H4 (cell line): ENCODE measurements around the gene DNMT3L. TPM values are rescaled to one million over a fixed set of nuclear protein-coding genes. Genes with fewer than 3 reads are reported as not detected.
A peak's percentile ranks its signal among the peaks of the same experiment; 100 is the strongest.
"Not testable (repeated sequence)": the region's sequence is repeated elsewhere in the genome, so short reads cannot be mapped to it uniquely, and the experiment has no call there.

Experiments
- DNase-seq: peaks from one replicate; pipeline ENCODE4 v3.0.0-alpha.2; 2015; ENCODE audit warnings: low spot score
- total RNA-seq: library from RNA; depleted of rRNA; stranded (reverse); fragments of >200 nt; shearing (Covaris generic); gene quantifications from 2 replicates; pipeline ENCODE4 v1.2.3, GENCODE V29; 2014; rRNA removed

The DNMT3L gene
- total RNA-seq = not detected in 2 replicates

DNA sequence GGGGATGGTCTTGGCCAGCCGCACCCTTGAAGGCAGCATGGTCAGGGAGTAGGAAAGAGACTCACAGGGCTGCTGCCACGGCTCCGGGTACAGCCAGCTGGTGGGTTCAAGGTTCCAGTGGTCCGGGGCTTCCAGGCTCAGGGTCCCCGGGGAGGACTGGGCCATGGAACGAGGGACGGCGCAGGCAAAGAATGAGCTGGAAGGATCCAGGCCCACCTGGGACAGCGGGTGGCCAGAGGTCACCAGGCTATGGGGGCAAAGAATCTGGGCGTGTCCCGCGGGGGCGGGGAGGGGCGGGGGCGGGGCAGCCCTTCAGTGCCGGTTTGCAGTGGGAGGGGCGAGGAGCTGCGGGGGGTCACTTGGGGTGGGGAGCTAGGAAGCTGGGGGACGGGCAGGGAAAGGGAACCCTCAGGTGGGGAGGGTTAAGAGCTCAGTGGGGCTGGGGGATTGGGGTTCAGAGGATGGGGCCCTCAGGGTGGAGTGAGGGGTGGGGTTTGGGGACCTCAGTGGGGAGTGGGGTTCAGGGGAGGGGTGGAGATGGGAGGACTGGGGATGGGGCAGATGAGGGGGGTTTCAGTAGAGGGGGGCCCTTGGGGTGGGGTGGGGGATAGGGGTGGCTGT, at the start of gene DNMT3L:
Gene DNMT3L (minus strand): TSS at position 223 of the 621 bp plus-strand sequence. CDS start 638 bp downstream, outside the sequence.
- DNase-seq = no peak

DNA sequence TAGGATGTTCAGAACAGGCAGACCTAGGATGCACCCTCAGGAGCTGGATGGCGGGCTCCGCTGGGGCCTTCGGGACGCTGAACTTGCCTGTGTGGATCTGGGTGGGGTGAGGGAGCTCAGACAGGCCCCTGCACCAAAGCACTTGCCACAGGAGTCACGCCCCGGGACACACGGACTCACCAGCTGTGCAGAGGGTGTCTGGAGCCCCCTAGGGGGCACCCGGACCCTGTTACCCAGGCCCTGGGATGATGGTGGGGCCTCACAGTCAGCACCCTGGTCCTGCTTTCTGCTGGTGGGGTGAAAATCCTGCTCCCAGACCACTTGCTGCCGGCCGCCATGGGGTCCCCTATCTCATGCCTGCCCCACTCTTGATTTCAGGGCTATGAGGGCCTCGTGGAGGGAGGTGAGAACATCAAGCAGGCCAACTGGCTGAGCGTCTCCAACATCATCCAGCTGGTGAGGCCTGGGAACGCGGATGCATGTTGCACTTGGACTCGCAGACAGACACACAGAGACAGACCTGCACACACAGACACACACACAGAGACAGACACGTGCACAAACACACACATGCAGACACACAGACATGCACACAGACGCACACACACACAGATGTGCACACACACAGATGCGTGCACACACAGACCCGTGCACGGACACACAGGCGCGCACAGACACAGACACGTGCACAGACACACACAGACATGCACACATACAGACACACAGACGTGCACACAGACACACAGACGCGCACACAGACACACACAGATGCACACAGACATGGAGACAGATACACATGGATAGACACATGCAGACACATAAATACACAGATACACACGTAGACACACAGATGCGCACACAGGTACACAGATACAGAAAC, 49.2 kb upstream of the DNMT3L start:
- DNase-seq = no peak

DNA sequence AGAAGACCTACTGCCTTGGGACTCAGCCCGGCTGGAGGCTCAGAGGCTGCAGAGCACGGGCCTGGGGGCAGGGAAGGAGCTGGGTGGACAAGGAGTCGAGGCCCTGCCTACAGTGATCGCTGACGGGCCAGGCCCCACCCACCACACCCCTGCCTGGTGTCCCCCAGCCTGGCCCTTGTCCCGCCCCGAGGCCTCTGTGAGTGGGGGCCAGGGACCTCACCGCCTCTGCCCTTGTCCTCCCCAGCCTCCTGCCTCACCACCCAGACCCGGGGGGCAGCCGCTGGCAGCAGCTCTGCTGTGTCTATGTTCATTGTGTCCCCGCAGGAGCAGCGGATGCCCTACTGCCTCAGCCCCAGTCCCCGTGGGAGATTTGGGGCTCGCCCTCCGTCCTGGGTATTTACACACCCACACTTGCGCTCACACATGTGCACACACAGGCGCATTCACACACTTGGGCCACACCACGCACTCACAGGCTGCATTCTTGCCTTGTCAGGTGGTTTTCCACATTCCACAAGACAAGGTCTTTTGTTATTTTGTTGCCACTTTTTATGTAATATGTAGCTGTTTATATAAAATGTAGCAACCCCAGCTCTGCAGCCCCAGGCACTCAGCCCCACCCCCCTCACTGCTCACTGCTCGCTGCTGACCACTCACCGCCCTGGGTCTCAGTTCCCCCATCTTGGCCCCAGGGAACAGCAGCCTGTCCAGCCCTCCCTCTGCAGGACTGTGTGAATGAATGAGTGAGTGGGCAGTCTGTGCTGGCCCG, 45.4 kb upstream of the DNMT3L start:
- DNase-seq = no peak

DNA sequence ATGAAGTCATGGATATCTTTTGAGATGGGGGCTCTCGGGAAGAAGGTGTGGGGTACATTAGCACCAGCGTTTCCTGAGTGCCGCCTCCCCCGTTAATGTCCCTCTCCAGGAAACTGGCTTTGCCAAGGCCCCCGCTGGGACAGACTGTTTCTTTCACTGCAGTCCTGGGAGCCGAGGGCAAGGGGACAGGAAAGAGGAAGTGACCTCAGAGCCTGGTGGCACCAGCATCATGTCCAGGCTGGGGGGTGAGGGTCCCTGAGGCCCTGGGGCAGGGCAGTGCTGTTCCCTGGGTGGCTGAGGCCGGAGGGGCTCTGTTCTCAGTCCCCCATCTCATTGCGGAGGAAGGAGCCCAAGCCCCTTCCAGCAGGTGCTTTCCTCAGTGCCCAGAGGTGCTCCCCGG, 44.0 kb upstream of the DNMT3L start:
- DNase-seq = no peak

DNA sequence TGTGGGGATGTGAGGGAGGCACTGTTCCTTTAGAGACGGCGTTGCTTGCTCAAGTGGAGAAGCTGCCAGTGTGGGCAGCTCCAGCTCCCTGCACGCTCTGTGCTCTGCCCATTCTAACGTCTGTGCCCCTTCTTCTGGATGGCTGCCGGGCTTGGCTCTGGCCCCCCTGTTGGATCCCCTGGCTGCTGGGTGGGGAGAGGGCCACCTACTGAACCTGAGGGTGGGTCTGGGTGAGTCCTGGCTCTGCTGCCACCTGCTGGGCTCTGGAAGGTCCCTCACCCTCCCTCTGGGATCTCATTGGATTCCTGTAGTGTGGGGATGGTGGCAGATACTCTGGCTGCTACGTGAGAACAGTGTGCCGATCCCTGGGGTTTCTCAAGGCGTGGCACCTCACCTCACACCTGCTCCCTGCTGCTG, 43.2 kb upstream of the DNMT3L start:
- peak; percentile 47 for DNase-seq

DNA sequence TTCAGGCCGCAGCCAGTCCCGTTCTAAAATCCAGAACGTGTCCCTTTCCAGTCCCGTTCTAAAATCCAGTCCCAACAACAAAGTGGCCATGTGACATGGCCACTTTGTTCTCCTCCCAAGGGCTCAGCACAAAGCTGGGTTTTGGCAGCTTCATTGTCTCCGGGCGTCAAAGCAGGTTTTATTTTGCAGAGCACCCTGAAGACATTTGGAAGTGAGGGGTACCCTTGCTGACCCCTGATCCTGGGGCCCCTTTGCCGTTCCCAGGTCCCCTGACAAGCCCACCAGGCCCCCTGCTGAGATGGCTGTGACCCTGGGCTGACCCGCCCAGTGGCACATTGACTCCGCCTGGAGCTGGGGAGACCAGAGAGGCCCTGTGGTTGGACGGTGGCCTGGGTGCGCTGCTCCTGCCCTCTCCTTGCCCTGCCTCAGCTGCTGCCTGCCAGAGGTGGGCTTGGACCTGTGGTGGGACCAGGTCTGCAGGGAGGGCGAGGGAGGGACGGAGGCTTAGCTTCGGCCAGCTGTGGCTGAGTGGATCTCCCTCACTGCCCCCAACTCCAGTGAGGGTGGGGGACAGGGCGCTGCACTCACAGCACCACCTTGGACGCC, 42.4 kb upstream of the DNMT3L start:
- DNase-seq = no peak

DNA sequence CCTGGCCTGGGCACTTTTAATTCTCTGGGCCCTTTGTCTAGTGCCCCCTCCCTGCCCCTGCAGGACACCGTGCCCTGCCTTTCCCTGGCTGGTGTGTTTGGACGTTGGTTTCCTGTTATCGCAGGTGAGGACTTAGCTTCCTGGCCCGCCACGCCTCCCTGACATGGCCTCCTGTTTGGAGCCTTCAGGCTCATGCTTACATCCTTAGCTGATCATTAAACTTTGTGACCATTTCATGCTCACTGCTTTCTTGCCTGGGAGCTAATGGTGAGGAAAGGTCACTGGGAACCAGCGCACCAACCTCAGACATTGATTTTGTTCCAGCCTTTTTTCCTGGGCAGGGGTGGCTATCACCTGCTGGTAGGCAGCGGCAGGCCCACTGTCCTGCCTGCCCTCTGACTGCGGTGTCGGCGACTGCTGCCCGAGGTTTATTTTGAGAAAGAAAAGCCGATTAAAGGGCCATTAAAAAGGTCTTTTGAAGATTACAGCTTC, 41.8 kb upstream of the DNMT3L start:
- DNase-seq = no peak

DNA sequence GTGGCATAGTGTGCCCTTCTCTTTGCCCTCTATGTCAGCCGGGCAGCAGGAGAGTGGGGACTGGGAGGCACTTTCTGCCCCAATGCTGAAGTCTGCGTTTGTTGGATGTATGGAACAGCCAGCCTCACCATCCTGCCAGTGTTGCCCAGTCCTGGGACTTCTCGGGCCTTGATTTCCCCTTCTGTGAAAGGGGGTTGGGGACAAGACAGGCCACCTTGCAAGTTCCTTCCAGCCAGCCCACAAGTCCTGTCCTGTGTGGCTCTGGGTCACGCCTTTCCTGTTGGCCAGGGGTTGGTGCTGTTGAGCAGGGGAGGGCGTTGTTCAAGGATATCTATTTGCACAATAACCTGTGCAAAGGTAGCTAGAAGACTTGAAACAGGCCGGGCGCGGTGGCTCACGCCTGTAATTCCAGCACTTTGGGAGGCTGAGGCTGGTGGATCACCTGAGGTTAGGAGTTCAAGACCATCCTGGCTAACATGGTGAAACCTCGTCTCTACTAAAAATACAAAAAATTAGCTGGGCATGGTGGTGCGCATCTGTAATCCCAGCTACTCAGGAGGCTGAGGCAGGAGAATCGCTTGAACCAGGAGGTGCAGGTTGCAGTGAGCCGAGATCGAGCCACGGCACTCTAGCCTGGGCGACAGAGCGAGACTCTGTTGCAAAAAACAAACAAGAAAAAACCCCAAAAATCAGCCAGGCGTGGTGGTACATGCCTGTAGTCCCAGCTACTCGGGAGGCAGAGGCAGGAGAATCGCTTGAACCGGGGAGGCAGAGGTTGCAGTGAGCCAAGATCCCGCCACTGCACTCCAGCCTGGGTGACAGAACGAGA, 41.1 kb upstream of the DNMT3L start:
- not testable (repeated sequence) for DNase-seq

DNA sequence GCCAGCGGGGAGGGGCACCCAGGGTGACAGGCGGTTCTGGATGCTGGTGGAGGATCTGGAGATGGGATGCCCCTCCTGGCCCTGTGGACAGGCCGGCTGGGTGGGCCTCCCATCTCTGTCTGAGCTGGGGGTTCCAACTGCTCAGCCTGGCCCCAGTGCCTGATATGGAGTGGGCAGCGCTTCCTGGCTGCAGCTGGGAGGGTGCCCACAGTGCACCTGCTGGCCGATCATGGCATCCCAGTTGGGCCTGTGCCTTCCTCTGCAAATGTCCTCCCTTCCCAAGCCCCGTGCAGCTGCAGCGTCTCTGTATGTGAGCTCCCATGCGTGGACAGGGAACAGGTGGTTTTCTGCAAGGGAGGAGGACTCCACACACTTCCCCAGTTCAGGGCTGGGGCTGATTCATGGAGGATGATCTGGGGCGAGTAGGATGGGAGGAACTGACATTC, 40.3 kb upstream of the DNMT3L start:
- no peak for DNase-seq

DNA sequence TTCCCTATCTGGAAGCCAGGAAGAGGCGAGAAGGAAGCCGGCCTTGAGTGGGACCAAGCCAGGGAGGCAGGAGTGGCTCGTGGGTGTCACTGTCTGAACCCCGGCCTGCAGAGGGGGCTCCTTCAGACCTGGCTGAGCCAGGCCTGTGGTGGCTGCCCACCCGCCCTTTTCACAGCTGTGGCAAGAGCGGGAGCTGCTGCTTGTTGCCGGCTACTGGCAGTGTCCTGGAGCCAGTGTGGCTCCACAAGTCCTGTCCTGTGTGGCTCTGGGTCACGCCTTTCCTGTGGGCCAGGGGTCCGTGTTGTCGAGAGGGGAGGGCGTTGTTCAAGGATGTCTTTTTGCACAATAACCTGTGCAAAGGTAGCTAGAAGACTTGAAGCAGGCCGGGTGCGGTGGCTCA, 39.4 kb upstream of the DNMT3L start:
- no peak for DNase-seq

DNA sequence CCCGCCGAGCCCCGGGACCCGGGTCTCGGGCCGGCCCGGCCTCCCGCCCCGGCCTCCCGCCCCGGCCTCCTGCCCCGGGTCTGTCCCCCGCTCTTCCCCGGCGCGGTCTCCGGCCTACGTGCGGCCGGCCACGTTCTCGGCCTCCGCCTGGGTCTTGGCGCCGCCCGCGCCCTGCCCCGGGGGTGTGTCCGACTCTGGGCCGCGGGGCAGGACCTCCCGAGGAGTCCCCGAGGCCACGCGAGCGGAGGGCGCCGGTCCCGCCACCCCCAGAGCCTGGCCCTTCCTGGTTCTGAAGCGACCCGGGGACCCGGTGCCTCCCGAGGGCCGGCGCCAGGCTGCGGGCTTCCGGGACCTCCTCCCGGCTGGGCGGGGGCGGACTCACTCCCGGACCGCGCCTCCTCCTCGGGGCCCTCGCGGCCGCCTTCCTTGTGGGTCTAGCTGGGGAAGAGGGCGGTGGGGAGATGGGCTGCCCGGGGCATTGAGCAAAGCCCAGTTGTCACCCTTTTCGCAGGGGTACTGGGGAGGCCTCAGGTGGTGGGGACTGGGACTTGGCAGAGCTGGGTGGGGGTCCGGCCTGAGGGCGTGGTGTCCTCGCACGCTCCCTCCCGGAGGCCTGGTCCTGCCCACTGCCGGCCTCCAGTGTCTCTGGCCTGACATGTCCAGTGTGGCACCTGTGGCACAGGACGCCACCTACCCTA, 38.7 kb upstream of the DNMT3L start:
- DNase-seq = no peak

DNA sequence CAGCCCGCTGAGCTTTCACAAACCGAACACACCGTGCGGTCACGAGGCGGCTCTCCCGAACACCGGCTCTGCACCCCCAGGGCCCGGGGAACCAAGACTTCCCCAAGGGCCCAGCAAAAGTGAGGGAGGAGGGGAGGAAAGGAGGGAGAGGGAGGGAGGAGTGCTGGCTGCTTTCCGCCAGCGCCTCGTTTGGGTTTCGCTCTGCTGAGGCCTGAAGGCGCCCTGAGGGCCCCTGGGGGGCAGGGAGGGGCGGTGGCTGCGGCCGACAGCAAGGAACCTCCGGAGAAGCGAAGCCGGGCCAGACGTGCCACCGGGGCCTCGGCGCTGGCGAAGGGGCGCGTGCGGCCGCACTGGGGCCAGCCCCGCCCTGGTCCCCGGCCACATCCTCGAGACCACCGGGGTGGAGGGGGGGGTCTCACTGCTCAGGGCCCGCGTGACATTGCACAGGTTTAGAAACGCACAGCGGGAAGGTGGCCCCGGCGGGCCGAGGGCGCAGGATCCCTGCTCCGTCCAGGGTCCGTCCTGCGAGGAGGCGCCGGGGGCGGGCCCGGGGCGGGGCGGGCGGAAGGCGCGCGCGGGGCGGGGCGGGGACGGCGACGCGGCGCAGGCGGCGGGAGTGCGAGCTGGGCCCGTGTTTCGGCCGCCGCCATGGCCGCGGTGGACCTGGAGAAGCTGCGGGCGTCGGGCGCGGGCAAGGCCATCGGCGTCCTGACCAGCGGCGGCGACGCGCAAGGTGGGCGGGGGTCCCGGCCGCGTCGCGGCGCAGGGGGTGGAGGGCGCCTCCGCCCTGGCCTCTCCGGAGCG, 38.0 kb upstream of the DNMT3L start, which contains the start of gene PFKL:
Gene PFKL (plus strand): TSS at position 596 of the 804 bp plus-strand sequence. CDS start 53 bp downstream, at position 649.
- peak; percentile 62 for DNase-seq

DNA sequence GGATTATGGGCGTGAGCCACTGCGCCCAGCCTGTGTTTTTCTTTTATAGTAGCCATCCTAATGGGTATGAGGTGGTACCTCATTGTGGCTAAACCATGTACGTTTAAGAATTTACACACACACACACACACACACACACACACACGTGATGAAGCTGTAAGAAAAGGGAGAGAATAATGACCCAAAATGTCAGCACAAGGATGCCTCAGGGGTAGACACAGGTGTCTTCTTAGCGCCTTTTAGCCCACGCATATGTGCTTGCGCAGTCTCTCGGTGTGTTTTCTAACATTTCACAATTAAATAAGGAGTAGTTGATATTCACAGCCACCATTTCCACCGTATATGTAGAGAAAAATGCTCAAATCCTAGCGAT, 37.4 kb upstream of the DNMT3L start:
- no peak for DNase-seq

DNA sequence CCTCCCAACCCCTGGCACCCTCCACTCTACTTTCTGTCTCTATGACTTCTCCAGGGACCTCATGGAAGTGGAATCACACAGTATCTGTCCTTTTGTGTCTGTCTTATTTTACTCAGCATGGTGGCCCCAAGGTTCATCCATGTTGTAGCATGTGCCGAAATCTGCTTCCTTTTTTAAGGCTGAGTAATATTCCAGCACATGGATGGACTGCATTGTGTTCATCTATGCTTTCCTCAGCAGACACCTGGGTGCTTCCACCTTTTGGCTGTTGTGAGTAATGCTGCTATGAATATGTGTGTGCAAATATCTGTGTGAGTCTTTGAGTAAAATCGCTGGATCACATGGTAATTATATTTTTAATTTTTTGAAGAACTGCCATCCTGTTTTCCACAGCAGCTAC, 36.6 kb upstream of the DNMT3L start:
- no peak for DNase-seq

DNA sequence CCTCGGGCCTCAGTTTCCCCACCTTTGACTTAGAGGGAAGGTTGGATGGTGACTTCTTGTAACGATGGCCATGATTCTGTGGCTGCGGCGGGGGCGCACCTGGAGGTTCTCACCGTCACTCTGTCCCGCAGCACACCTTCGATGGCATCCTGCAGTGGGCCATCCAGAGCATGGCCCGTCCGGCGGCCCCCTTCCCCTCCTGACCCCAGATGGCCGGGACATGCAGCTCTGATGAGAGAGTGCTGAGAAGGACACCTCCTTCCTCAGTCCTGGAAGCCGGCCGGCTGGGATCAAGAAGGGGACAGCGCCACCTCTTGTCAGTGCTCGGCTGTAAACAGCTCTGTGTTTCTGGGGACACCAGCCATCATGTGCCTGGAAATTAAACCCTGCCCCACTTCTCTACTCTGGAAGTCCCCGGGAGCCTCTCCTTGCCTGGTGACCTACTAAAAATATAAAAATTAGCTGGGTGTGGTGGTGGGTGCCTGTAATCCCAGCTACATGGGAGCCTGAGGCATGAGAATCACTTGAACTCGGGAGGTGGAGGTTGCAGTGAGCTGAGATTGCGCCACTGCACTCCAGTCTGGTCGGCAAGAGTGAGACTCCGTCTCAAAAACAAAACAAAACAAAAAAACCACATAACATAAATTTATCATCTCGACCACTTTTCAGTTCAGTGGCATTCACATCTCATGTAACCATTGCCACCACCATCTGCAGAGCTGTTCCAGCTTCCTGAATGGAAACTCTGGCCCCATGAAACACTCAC, 36.0 kb upstream of the DNMT3L start:
- DNase-seq = peak; percentile 77

DNA sequence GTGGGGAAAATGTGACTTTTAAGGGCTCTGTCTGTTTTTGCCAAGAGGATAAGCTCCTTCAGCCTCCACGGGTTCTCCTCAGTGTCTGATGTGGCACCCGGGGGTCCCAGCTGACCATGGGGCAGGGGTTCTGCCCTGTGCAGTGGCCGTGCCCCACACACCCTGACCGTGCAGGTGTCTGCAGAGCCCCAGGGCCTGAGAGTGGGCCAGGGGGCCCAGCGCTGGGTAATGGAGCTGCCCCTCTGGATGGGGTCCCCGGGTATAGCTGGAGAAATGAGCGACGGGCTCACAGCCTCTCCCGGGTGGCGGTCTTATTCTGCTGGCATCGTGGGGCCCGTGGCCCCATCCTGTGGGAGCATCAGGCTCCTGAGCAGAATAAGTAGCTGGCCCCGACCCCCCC, 35.2 kb upstream of the DNMT3L start:
- DNase-seq = no peak

DNA sequence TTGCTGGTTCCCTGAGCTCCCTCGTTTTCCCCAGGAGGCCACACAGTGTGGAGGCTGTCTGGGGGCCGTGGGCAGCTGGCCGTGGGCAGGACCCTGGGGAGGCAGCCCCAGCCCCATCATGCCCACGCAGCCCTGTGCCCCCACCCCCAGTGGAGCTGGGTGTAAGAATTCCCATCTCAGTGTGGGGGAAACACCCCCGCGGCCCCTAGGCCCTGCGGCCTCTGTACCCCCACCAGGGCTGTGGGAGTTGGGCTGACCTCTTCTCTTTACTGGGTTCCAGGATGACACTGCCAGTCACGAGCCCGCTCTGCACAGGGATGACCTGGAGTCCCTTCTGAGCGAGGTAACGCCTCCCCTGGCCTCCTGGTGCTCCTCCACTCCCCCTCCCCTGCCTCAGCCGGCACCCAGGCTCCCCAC, 34.4 kb upstream of the DNMT3L start:
- DNase-seq = no peak

DNA sequence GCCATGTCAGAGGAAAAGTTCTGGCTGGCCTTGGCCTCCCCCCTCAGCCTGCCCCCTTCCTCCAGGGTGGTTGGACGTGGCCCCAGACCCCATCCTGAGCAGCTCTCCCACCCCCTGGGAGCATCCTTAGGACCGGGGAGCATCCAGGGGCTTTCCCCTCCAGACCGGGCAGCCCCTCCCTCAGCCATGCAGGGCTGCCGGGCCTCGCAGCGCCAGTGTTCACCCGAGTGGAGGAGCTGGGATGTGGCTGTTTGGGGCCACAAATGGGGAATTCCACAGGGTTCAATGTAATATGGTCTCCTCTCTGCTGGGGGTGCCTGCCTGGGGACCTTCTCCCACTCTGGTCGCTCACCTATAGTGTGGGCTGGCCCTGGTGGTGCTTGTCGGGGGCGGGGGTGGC, 33.9 kb upstream of the DNMT3L start:
- no peak for DNase-seq
